ENCODE measurements around the gene APOH. TPM values are rescaled to one million over a fixed set of nuclear protein-coding genes. Genes with fewer than 3 reads are reported as not detected.

The APOH gene
- total RNA-seq, 2 experiments from 2014 or later, result not detected

GRCh38 chr17:66203274-66204015 lies 25.8 kb downstream of the APOH start:
- H3K27ac Mint-ChIP-seq, result no peak overlapping the region
- POLR2A ChIA-PET, result no interaction called here
- no peak for DNase-seq
- H3K36me3 Mint-ChIP-seq (ENCODE audit: low read depth), result no peaks in the 10 kb centered on the region
- H3K9me3 Mint-ChIP-seq, result peaks cover 4% of the 10 kb centered on the region
- H3K4me3 Mint-ChIP-seq, result no peak overlapping the region
- H3K27me3 Mint-ChIP-seq, result no peaks in the 10 kb centered on the region
- peaks cover 17% of the 10 kb centered on the region for H3K4me1 Mint-ChIP-seq
- CTCF ChIA-PET, result interaction anchor here (1.2 kb wide), 1 partner anchor 10 kb away, joined by 4 read pairs; no protein-coding TSS in a partner anchor

- peak; percentile 51 for DNase-seq
- Mint-ChIP-seq H3K36me3 (ENCODE audit: low read depth) (no peaks in the 10 kb centered on the region), H3K27me3 (no peaks in the 10 kb centered on the region), H3K9me3 (no peaks in the 10 kb centered on the region), H3K4me1 (peaks cover 17% of the 10 kb centered on the region), H3K27ac (no peak overlapping the region), H3K4me3 (no peak overlapping the region)
- CTCF ChIA-PET, result interaction anchor here (0.6 to 1.8 kb wide), 10 partner anchors 9 to 1139 kb away, joined by 3 to 10 read pairs (median 3); no protein-coding TSS in a partner anchor
- POLR2A ChIA-PET, result interaction anchor here (0.7 kb wide), 1 partner anchor 9 kb away, joined by 3 read pairs; the partner anchor contains the start of gene CEP112
These were observed 28.5 kb downstream of the APOH start for GRCh38 chr17:66200685-66201092.

- ChIA-PET CTCF (no interaction called here), POLR2A (no interaction called here)
- H3K9me3 Mint-ChIP-seq, result no peaks in the 10 kb centered on the region
- H3K4me1 Mint-ChIP-seq, result peaks cover 17% of the 10 kb centered on the region
- H3K27me3 Mint-ChIP-seq, result no peaks in the 10 kb centered on the region
- H3K27ac Mint-ChIP-seq, result no peak overlapping the region
- DNase-seq, result no peak
- no peaks in the 10 kb centered on the region for H3K36me3 Mint-ChIP-seq (ENCODE audit: low read depth)
- no peak overlapping the region for H3K4me3 Mint-ChIP-seq
These were observed 31.0 kb downstream of the APOH start for GRCh38 chr17:66198242-66198641.

GRCh38 chr17:66192378-66192687 lies 36.9 kb downstream of the APOH start:
- Mint-ChIP-seq H3K4me1 (peaks cover 16% of the 10 kb centered on the region), H3K27me3 (no peaks in the 10 kb centered on the region), H3K9me3 (no peaks in the 10 kb centered on the region), H3K36me3 (ENCODE audit: low read depth) (no peaks in the 10 kb centered on the region), H3K4me3 (peak overlapping the region; percentile 79), H3K27ac (peak overlapping the region; percentile 9)
- POLR2A ChIA-PET, result interaction anchor here (1.2 kb wide), 1 partner anchor 8 kb away, joined by 3 read pairs; no protein-coding TSS in a partner anchor
- DNase-seq, result no peak
- CTCF ChIA-PET, result no interaction called here

GRCh38 chr17:66191593-66192377 lies 37.4 kb downstream of the APOH start, which contains the start of gene CEP112:
Gene CEP112 (minus strand): TSS chr17:66192133.
- Mint-ChIP-seq H3K27me3 (no peaks in the 10 kb centered on the region), H3K4me1 (peaks cover 16% of the 10 kb centered on the region), H3K27ac (peak within 1 kb of the TSS; percentile 52), H3K36me3 (ENCODE audit: low read depth) (no peaks in the 10 kb centered on the region), H3K9me3 (no peaks in the 10 kb centered on the region), H3K4me3 (peak within 1 kb of the TSS; percentile 79)
- ChIA-PET POLR2A (interaction anchor here (1.2 kb wide), 1 partner anchor 8 kb away, joined by 3 read pairs; no protein-coding TSS in a partner anchor), CTCF (no interaction called here)
- peak; percentile 88 for DNase-seq

GRCh38 chr17:66190738-66191592 lies 38.2 kb downstream of the APOH start:
- Mint-ChIP-seq H3K9me3 (no peaks in the 10 kb centered on the region), H3K27ac (peak overlapping the region; percentile 52), H3K4me1 (peaks cover 16% of the 10 kb centered on the region), H3K36me3 (ENCODE audit: low read depth) (no peaks in the 10 kb centered on the region), H3K27me3 (no peaks in the 10 kb centered on the region), H3K4me3 (peak overlapping the region; percentile 79)
- POLR2A ChIA-PET, result interaction anchor here (0.6 to 1.2 kb wide), 2 partner anchors 9 to 211 kb away, joined by 3 read pairs; no protein-coding TSS in a partner anchor
- no peak for DNase-seq
- CTCF ChIA-PET, result interaction anchor here (1.8 kb wide), 1 partner anchor 9 kb away, joined by 5 read pairs; no protein-coding TSS in a partner anchor

- CTCF ChIA-PET, result no interaction called here
- Mint-ChIP-seq H3K36me3 (ENCODE audit: low read depth) (peaks cover 4% of the 10 kb centered on the region), H3K4me3 (no peak overlapping the region), H3K9me3 (peaks cover 3% of the 10 kb centered on the region), H3K4me1 (peaks cover 16% of the 10 kb centered on the region), H3K27me3 (no peaks in the 10 kb centered on the region), H3K27ac (no peak overlapping the region)
- POLR2A ChIA-PET, result no interaction called here
- no peak for DNase-seq
These were observed 41.5 kb downstream of the APOH start for GRCh38 chr17:66187718-66188117.

GRCh38 chr17:66185862-66186261 lies 43.4 kb downstream of the APOH start:
- Mint-ChIP-seq H3K27ac (no peak overlapping the region), H3K4me3 (no peak overlapping the region), H3K27me3 (no peaks in the 10 kb centered on the region), H3K4me1 (peaks cover 3% of the 10 kb centered on the region), H3K36me3 (ENCODE audit: low read depth) (peaks cover 12% of the 10 kb centered on the region), H3K9me3 (peaks cover 3% of the 10 kb centered on the region)
- ChIA-PET POLR2A (no interaction called here), CTCF (interaction anchor here (0.7 kb wide), 1 partner anchor 41 kb away, joined by 3 read pairs; no protein-coding TSS in a partner anchor)
- no peak for DNase-seq

GRCh38 chr17:66184392-66184791 lies 44.8 kb downstream of the APOH start:
- H3K27me3 Mint-ChIP-seq, result no peaks in the 10 kb centered on the region
- CTCF ChIA-PET, result no interaction called here

GRCh38 chr17:66183529-66183928 lies 45.7 kb downstream of the APOH start:
- Mint-ChIP-seq H3K9me3 (peaks cover 3% of the 10 kb centered on the region), H3K36me3 (ENCODE audit: low read depth) (peaks cover 12% of the 10 kb centered on the region), H3K4me1 (no peaks in the 10 kb centered on the region), H3K27ac (no peak overlapping the region), H3K4me3 (no peak overlapping the region), H3K27me3 (peaks cover 3% of the 10 kb centered on the region)
- ChIA-PET CTCF (no interaction called here), POLR2A (no interaction called here)
- DNase-seq, result no peak

More at GRCh38 chr17:66184392-66184791, 44.8 kb downstream of the APOH start:
- Mint-ChIP-seq H3K9me3 (peaks cover 3% of the 10 kb centered on the region), H3K27ac (no peak overlapping the region), H3K36me3 (ENCODE audit: low read depth) (peaks cover 12% of the 10 kb centered on the region), H3K4me3 (no peak overlapping the region), H3K4me1 (no peaks in the 10 kb centered on the region)
- POLR2A ChIA-PET, result no interaction called here
- DNase-seq, result no peak

GRCh38 chr17:66178642-66179041 lies 50.6 kb downstream of the APOH start:
- Mint-ChIP-seq H3K4me3 (no peak overlapping the region), H3K36me3 (ENCODE audit: low read depth) (peaks cover 7% of the 10 kb centered on the region), H3K9me3 (no peaks in the 10 kb centered on the region), H3K27ac (no peak overlapping the region), H3K4me1 (no peaks in the 10 kb centered on the region), H3K27me3 (peaks cover 3% of the 10 kb centered on the region)
- ChIA-PET POLR2A (no interaction called here), CTCF (interaction anchor here (1.1 kb wide), 1 partner anchor 13 kb away, joined by 3 read pairs; no protein-coding TSS in a partner anchor)
- no peak for DNase-seq

GRCh38 chr17:66177048-66177447 lies 52.2 kb downstream of the APOH start:
- Mint-ChIP-seq H3K4me1 (no peaks in the 10 kb centered on the region), H3K27me3 (peaks cover 3% of the 10 kb centered on the region), H3K27ac (no peak overlapping the region), H3K36me3 (ENCODE audit: low read depth) (peaks cover 4% of the 10 kb centered on the region), H3K9me3 (no peaks in the 10 kb centered on the region), H3K4me3 (no peak overlapping the region)
- no peak for DNase-seq
- POLR2A ChIA-PET, result no interaction called here
- CTCF ChIA-PET, result no interaction called here

- Mint-ChIP-seq H3K27me3 (peaks cover 3% of the 10 kb centered on the region), H3K9me3 (no peaks in the 10 kb centered on the region), H3K4me1 (no peaks in the 10 kb centered on the region), H3K36me3 (ENCODE audit: low read depth) (no peaks in the 10 kb centered on the region), H3K27ac (no peak overlapping the region), H3K4me3 (no peak overlapping the region)
- DNase-seq, result no peak
- ChIA-PET POLR2A (no interaction called here), CTCF (no interaction called here)
These were observed 53.3 kb downstream of the APOH start for GRCh38 chr17:66175892-66176291.
